Rectal smooth muscle tissue (tissue), 1 donor: ENCODE measurements around the gene MYO6.

Experiments used
- H3K27ac ChIP-seq: one replicate; pipeline ENCODE4 v1.7.0; 2013; ENCODE audit warnings: low read depth, low read length, inconsistent platforms
- H3K27me3 ChIP-seq: one replicate; pipeline ENCODE4 v1.7.0; 2013; ENCODE audit warnings: low read length; ENCODE audit not compliant: control insufficient read depth, insufficient read depth
- H3K36me3 ChIP-seq: one replicate; pipeline ENCODE4 v1.7.0; 2013; ENCODE audit warnings: low read length; ENCODE audit not compliant: control insufficient read depth, insufficient read depth
- H3K4me1 ChIP-seq: one replicate; pipeline ENCODE4 v1.7.0; 2013; ENCODE audit warnings: low read length; ENCODE audit not compliant: control insufficient read depth, insufficient read depth
- H3K4me3 ChIP-seq: one replicate; pipeline ENCODE4 v1.7.0; 2013; ENCODE audit warnings: low read length
- H3K9ac ChIP-seq: one replicate; pipeline ENCODE4 v1.7.0; 2013; ENCODE audit warnings: low read length

MYO6 gene

DNA sequence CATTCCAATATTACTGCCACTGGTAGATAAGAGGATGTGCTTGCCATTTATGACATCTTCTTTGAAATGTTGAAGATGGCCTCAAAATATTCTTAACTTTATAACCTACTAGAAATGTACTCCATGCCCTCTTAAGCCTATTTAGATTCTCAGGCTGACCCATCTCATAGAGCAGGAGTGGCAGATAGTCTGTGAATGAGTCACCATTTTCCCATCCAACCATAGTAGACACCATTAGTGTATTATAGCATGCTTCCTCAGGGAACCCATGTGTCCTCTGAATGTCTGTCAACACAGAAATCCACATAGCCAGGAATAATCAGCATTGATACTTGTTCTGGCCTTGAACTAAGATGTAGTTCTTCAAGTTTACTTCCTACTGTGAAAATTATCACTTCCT lies 173.2 kb downstream of the MYO6 start:
- no peaks in the 10 kb centered on the region for H3K4me1 ChIP-seq
- no peak overlapping the region for H3K27ac ChIP-seq
- H3K4me3 ChIP-seq = no peak overlapping the region
- H3K36me3 ChIP-seq = peaks cover 5% of the 10 kb centered on the region
- H3K27me3 ChIP-seq = no peaks in the 10 kb centered on the region
- no peak overlapping the region for H3K9ac ChIP-seq

DNA sequence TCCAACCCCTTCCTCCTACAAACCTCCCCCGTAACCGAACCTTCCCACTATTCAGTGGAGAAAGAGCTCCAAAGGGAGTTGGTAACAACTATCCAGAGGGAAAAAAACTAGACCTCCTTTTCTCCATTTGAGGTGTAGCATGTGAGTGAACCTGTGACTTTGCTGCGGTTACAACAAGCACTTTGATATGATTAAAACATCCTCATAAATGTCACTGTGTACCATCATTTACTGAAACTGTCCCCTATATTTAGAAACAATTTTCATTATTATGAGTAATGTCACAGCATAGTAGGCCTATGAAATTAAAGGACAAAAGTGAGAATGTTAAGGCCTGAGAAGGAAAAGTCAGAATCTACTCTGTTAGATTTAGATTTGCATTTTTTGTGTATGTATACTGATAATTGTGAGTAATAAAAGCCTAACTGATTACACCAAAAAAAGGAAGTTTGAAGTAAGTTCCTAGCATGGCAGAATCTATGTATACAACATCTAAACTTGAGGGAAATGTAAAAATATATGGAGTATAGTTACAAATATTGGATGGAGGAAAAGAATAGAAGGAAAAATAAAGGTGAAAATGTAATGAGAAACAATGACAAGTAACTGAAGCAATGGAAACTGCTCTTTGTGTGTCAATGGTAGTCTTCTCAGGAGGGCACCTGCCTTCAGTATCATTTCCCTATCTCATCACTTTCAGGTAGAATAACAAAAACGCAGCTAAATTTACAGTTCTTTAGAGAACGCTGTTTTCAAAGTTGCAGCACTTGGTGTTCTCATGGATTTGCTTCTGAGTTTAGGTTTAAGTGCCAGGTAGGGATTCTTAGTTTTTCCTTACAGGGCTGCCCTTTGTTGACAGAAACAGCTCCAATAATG lies 177.5 kb downstream of the MYO6 start:
- H3K27ac ChIP-seq = no peak overlapping the region
- no peaks in the 10 kb centered on the region for H3K27me3 ChIP-seq
- H3K9ac ChIP-seq = no peak overlapping the region
- H3K4me1 ChIP-seq = no peaks in the 10 kb centered on the region
- H3K4me3 ChIP-seq = no peak overlapping the region
- no peaks in the 10 kb centered on the region for H3K36me3 ChIP-seq

GRCh38 chr6:75931011-75931680 lies 182.1 kb downstream of the MYO6 start:
- H3K9ac ChIP-seq = no peak overlapping the region
- no peaks in the 10 kb centered on the region for H3K36me3 ChIP-seq
- H3K4me3 ChIP-seq = no peak overlapping the region
- H3K4me1 ChIP-seq = no peaks in the 10 kb centered on the region
- H3K27me3 ChIP-seq = no peaks in the 10 kb centered on the region
- no peak overlapping the region for H3K27ac ChIP-seq

- H3K27ac ChIP-seq = no peak overlapping the region
- no peaks in the 10 kb centered on the region for H3K36me3 ChIP-seq
- H3K4me3 ChIP-seq = no peak overlapping the region
- no peaks in the 10 kb centered on the region for H3K4me1 ChIP-seq
- no peak overlapping the region for H3K9ac ChIP-seq
- H3K27me3 ChIP-seq = no peaks in the 10 kb centered on the region
Measured at GRCh38 chr6:75932067-75932466, 183.0 kb downstream of the MYO6 start.

DNA sequence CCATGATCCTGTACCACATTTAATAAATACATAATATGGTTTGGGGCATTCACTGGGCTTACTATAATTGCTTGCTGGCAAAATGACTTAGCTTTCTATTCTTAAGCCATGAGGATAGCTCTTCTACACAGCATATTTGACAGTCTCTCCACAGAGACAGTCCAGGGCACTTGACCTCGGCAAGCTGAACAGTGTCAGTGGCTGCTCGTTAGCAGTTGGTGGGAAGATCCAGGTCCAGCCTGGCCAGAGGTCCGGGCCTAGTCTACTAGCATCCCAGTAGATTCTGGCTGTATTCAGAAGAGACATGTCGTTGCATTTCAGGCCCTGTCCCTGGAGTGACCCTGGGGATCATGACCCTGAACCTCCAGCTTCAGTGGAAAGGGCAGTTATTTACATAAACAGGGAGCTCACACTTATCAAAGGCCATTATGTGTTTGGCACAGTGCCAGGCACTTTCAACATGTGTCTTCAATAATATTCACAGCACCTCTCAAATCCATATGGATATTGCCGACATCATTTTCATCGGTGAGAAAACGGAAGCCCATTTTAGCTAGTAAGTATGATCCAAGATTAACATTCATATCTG lies 184.4 kb downstream of the MYO6 start:
- H3K27me3 ChIP-seq = no peaks in the 10 kb centered on the region
- no peak overlapping the region for H3K9ac ChIP-seq
- H3K4me1 ChIP-seq = no peaks in the 10 kb centered on the region
- no peaks in the 10 kb centered on the region for H3K36me3 ChIP-seq
- H3K4me3 ChIP-seq = no peak overlapping the region
- H3K27ac ChIP-seq = no peak overlapping the region

- Histone ChIP-seq H3K27ac (no peak overlapping the region), H3K9ac (no peak overlapping the region), H3K4me1 (no peaks in the 10 kb centered on the region), H3K27me3 (no peaks in the 10 kb centered on the region), H3K36me3 (no peaks in the 10 kb centered on the region), H3K4me3 (peak overlapping the region; percentile 8)
Measured at GRCh38 chr6:75934643-75935472, 185.8 kb downstream of the MYO6 start.

DNA sequence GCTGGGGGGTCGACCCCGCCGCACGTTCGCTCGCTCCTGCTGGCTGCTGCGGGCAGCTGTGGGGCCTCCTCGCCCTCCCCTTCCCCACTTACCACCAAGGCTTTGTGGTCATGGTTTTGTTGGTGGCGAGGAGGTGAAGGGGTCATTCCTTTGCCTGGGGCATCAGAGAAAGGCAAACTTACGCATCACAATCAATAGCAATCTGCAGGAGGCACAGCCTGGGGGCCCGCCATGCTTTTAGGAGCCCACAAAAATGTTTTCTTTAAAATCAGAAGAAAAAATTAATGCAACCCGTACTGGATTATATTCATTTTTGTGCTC lies 186.4 kb downstream of the MYO6 start:
- Histone ChIP-seq H3K9ac (no peak overlapping the region), H3K27ac (no peak overlapping the region), H3K4me1 (no peaks in the 10 kb centered on the region), H3K27me3 (no peaks in the 10 kb centered on the region), H3K36me3 (no peaks in the 10 kb centered on the region), H3K4me3 (peak overlapping the region; percentile 8)

- no peaks in the 10 kb centered on the region for H3K4me1 ChIP-seq
- H3K4me3 ChIP-seq = no peak overlapping the region
- no peaks in the 10 kb centered on the region for H3K36me3 ChIP-seq
- no peak overlapping the region for H3K27ac ChIP-seq
- no peaks in the 10 kb centered on the region for H3K27me3 ChIP-seq
- H3K9ac ChIP-seq = no peak overlapping the region
Measured at GRCh38 chr6:75936682-75937081, 187.6 kb downstream of the MYO6 start.

DNA sequence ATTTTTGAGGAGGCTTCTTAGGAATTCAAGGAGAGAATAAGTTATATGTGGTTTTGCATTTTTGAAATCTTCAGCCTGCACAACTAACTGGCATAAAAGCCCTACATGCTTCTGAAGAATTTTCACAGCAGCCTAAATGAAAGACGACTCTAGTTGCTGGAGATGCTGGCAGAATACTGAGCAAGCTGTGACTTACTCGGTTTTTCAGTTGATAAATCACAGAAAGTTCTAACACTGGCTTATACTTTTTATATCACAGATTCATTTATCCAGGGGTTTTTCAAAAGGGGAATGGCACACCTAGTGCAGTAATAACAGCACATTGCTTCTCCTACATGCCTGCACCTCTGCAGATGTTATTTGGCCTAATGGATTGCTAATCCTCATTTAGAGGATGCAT lies 188.8 kb downstream of the MYO6 start:
- Histone ChIP-seq H3K4me3 (no peak overlapping the region), H3K27ac (no peak overlapping the region), H3K27me3 (no peaks in the 10 kb centered on the region), H3K36me3 (no peaks in the 10 kb centered on the region), H3K9ac (no peak overlapping the region), H3K4me1 (no peaks in the 10 kb centered on the region)

DNA sequence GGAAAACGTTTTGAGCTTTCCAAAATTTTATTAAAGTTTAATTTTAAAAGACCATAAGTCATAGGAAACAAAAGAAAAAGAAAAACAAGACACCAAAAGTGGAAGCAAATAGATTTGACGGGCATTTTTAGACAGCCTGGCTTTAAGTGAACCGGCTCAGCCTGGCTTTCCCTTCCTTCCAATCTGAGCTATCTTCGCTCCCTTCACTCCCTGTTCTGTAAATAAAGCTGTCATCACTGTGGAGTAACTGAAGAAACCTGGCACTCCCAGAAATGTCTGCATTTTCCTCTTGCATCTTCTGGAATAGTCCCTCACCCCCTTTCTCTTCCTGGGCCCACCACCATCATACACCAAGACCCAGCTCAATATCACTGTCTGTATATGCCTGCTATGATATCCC lies 191.5 kb downstream of the MYO6 start:
- Histone ChIP-seq H3K27ac (no peak overlapping the region), H3K9ac (no peak overlapping the region), H3K4me1 (no peaks in the 10 kb centered on the region), H3K36me3 (no peaks in the 10 kb centered on the region), H3K4me3 (no peak overlapping the region), H3K27me3 (no peaks in the 10 kb centered on the region)

GRCh38 chr6:75941509-75941908 lies 192.5 kb downstream of the MYO6 start:
- Histone ChIP-seq H3K4me3 (no peak overlapping the region), H3K27me3 (no peaks in the 10 kb centered on the region), H3K27ac (no peak overlapping the region), H3K36me3 (no peaks in the 10 kb centered on the region), H3K4me1 (no peaks in the 10 kb centered on the region), H3K9ac (no peak overlapping the region)

DNA sequence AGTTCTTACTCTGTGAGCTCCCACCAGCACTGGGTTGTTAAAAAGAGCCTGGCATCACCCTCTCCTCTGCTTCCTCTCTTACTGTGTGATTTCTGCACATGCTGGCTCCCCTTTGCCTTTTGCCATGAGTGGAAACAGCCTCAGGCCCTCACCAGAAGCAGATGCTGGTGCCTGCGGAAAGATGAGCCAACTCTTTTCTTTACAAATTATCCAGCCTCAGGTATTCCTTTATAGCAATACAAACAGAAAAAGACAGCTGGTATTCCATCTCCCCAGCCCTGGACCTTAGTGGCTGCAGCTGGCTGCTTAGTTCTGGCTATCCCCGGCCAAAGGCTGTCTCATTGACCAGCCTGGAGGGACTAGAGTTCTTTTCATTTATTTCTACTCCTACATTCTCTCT lies 194.3 kb downstream of the MYO6 start:
- Histone ChIP-seq H3K27me3 (no peaks in the 10 kb centered on the region), H3K36me3 (no peaks in the 10 kb centered on the region), H3K4me3 (no peak overlapping the region), H3K4me1 (no peaks in the 10 kb centered on the region), H3K9ac (no peak overlapping the region), H3K27ac (no peak overlapping the region)
